Activated naive CD4-positive, alpha-beta T cell treated with anti-CD3 and anti-CD28 coated beads, Interleukin-2, amount 50 U/mL, for 72 hours (primary cell): Measurements from ENCODE around the gene ASIP. TPM values are rescaled to one million over a fixed set of nuclear protein-coding genes. Genes with fewer than 3 reads are reported as not detected.
"Not testable (repeated sequence)": the region's sequence is repeated elsewhere in the genome, so short reads cannot be mapped to it uniquely, and the experiment has no call there.

ENCODE experiments used
- ATAC-seq, 2 donors: fragments of 150-1000 bp; cut with Tn5 transposase; 2 replicates each; pipeline ENCODE4 v1.10.0; 2021; ENCODE audit warnings: mild to moderate bottlenecking in 2 of 2, moderate library complexity in 2 of 2
- DNase-seq, 2 donors: peaks; one replicate each; pipeline ENCODE4 v3.0.0; 2021 to 2022; ENCODE audit warnings: low spot score in 2 of 2
- H3K27ac Mint-ChIP-seq, 2 donors: one replicate each; pipeline ENCODE4 v1.8.0; 2022; ENCODE audit warnings: mild to moderate bottlenecking in 2 of 2, mixed read lengths in 2 of 2
- H3K36me3 Mint-ChIP-seq, 2 donors: one replicate each; pipeline ENCODE4 v1.8.0; 2022; ENCODE audit warnings: mixed read lengths in 2 of 2
- H3K9me3 Mint-ChIP-seq, 2 donors: one replicate each; pipeline ENCODE4 v1.8.0; 2022; ENCODE audit warnings: mixed read lengths in 2 of 2
- total RNA-seq, 2 donors: library from RNA; stranded (reverse); gene quantifications; one replicate each; pipeline ENCODE4 v1.2.3, GENCODE V29; 2022

Gene ASIP, protein sequence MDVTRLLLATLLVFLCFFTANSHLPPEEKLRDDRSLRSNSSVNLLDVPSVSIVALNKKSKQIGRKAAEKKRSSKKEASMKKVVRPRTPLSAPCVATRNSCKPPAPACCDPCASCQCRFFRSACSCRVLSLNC
- total RNA-seq = not detected

DNA sequence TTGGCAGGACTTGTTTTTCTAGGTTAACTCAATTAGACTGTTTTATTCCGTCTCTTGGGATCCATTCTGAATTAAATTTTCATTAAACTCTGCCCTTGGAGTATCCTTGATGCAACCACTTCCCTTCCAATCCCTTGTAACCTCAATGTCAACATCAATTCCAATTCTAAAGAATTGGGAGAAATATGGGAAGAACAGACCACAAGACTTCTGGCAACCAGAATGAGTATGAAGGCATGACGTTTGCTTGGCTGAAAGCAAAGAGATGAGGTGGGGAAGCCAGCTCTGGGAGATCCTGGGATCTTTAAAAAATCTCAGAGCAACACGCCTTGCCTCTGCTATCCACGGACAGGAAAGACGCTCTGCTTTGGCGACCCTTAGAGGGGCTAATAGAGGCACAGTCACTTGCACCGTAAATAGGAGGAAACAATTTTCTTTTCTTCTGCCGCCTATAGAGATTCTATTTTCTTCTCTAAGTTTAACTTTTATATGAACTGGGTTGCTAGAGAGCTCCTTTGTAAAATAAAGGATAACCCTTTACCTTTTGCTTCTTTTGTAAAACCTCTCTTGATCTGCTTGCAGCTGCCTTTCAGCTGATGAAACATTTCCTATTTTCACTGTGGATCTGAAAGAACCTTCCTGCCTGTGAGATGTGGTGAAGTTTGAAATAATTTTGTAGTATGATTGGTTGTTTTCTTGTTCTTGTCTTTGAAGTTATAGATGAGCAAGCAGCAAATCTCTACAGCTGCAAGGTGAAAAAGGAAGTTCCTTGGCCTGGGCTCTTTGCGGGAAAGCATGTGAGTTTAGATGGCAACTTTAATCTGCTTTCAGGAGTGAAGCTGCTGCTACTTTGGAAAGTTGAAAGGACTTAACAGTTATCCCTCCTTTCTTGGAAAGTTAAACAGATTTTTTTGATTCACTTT lies at the start of gene ASIP:
TSS of gene ASIP (plus strand) at position 731 of the 923 bp plus-strand sequence. CDS start 18,952 bp downstream, outside the sequence.
- H3K9me3 Mint-ChIP-seq = peaks cover 7 to 15% of the 10 kb centered on the region in 2 donors
- peaks cover 12 to 22% of the 10 kb centered on the region in 2 donors for H3K36me3 Mint-ChIP-seq
- H3K27ac Mint-ChIP-seq = peak within 1 kb of the TSS; percentile 1 to 23
- ATAC-seq (peak; percentile 59 to 87), DNase-seq (no peak)

DNA sequence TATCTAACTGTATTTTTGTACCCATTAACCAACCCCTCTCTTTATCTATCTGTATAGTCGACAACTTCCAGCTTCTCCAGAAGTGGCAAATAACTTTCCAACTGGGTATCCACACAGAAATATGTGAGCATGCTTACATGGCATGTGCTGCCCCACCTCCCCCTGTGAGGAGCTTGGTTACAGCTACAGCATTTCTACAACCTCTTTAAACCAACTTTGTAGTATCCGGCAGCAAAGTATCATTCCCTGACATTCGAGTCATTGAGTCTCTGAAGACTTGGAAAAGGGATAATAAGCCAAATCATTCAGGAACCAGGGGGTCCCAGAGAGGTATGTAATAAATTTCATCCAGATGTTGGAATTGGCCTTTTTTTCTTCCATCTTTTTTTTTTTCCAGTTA lies 48.2 kb upstream of the ASIP start:
- Mint-ChIP-seq H3K9me3 (no peaks in the 10 kb centered on the region), H3K36me3 (no peaks in the 10 kb centered on the region), H3K27ac (no peak overlapping the region)
- no peak for ATAC-seq
- no peak for DNase-seq

DNA sequence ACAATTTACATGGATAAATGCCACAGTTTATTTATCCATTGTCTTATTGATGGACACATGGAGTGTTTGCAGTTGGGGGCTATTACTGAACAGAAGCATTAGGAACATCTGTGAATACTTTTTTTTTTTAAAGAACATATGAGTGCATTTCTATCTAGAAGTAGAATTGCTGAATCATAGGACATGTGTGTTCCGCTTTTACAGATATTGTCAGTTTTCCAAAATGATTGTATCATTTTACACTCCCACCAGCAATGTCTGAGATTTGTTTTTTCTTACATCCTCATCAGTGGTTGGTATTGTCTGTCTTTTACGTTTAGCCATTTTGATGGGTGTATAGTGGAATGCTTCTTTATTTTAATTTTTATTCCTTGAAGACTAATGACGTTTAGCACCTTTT lies 42.0 kb upstream of the ASIP start:
- no peaks in the 10 kb centered on the region for H3K9me3 Mint-ChIP-seq
- ATAC-seq = no peak
- H3K36me3 Mint-ChIP-seq = no peaks in the 10 kb centered on the region

DNA sequence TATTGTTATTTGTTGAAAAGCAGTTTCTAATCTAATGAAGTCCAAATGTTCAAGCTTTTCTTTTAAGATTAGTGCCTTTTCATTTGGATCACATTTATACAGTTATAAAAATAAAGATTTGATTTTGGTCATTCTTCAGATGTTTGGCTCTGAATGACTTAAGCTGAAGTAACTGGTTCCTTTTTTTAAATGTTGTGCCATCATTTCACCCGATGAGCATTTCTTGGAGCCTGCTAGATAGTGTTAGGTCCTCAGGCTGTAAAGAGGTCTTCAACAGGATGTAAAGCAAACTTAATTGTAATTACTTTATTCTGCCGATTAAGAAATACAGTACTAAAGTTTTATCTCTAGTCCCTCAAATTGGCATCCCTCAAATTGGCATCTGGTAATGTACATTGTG lies 41.2 kb upstream of the ASIP start:
- no peak for ATAC-seq
- H3K36me3 Mint-ChIP-seq = no peaks in the 10 kb centered on the region
- no peaks in the 10 kb centered on the region for H3K9me3 Mint-ChIP-seq
- no peak for DNase-seq
- no peak overlapping the region for H3K27ac Mint-ChIP-seq

More for the DNA sequence above, 42.0 kb upstream of the ASIP start:
- no peak for DNase-seq
- no peak overlapping the region for H3K27ac Mint-ChIP-seq

DNA sequence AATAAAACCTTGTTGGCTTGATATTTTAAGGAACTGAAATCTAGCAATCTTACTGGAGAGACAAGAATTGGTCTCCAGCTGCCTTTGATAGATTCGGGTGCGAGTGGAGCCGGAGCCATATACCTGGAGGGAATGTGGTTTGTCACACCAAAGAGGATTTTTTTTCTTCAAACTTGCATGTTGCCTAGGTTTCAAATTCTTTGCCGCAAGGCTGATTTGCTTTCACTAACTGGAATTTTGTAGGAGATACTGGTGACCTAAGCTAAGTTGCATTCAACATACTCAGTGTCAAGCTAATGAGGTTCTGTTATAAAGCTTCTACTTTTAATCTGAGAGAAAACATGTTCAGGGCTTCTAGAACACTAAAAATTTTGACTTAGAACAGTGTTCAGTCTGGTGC lies 39.7 kb upstream of the ASIP start:
- Mint-ChIP-seq H3K9me3 (peaks cover 3 to 5% of the 10 kb centered on the region in 2 donors), H3K36me3 (no peaks in the 10 kb centered on the region), H3K27ac (no peak overlapping the region)
- no peak for ATAC-seq
- DNase-seq = no peak

DNA sequence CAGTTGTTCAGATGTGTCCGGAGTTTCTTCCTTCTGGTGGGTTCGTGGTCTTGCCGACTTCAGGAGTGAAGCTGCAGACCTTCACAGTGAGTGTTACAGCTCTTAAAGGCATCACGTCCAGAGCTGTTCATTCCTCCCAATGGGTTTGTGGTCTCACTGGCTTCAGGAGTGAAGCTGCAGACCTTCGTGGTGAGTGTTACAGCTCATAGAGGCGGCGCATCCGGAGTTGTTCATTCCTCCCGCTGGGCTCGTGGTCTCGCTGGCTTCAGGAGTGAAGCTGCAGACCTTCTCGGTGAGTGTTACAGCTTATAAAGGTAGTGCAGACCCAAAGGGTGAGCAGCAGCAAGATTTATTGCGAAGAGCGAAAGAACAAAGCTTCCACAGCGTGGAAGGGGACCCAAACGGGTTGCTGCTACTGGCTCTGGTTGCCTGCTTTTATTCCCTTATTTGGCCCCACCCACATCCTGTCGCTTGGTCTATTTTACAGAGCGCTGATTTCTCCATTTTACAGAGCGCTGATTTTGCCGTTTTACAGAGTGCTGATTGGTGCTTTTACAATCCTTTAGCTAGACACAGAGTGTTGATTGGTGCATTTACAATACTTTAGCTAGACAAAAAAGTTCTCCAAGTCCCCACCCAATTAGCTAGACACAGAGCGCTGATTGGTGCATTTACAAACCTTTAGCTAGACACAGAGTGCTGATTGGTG lies 35.9 kb upstream of the ASIP start:
- DNase-seq, H3K36me3 Mint-ChIP-seq, H3K27ac Mint-ChIP-seq, H3K9me3 Mint-ChIP-seq: not testable (repeated sequence)
- ATAC-seq = peak in 1 of 2 donors; percentile 37

DNA sequence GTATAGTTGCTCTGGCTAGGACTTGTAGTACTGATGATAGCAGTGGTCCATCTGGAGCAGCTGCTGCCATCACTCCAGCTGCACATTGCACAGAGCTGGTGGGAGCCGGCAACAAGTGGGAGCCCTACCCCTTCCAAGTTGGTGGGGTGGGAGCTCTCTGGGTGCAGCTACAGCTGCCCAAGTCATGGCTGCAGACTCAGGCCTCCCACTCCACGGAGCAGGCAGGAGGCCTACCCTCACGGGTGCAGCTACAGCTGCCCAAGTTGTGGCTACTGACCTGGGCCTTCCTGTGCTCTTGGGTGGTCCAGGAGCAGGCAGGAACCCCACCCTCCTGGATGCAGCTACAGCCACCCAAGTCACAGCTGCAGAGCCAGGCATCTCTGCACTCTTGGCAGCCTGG lies 32.1 kb upstream of the ASIP start:
- Mint-ChIP-seq H3K9me3 (peaks cover 3 to 9% of the 10 kb centered on the region in 2 donors), H3K27ac (no peak overlapping the region), H3K36me3 (no peaks in the 10 kb centered on the region)
- DNase-seq (no peak), ATAC-seq (no peak)

DNA sequence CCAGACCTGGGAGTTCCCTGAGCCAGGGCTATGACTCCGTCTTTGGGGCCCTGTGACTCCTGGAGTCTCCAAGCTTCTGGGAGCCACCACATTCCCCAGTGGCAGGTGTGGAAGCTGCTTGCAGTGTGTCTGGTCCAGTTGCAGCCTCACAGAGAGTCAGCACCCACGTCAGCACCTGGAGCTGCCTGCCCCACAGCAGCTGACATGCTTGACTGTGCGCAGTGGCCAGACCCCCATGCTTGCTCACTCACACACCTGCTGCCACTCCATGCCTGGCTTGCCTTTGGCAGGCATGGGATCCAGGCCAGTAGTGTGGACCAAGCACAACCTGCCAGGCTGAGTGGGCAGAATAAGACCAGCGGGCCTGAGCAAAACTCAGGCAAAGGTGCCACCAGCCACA lies 31.0 kb upstream of the ASIP start:
- no peak for DNase-seq
- Mint-ChIP-seq H3K36me3 (no peaks in the 10 kb centered on the region), H3K27ac (no peak overlapping the region), H3K9me3 (peaks cover 3 to 9% of the 10 kb centered on the region in 2 donors)
- no peak for ATAC-seq

DNA sequence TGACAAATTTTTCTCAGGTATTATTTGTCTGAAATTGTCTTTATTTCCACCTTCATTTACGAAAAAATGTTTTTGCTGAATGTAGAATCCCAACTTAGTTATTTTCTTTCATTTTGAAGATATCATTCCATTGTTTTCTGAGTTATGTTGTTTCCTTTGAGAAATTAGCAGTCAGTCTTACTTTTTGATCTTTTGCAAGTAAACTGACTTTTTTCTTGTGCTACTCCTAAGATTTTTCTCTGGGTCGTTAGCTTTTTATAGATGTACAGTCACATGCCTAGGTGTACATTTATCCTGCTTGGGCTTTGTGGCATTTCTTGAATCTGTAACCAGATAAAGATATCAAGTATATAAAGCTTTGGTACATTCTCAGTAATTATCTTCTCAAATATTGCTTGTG lies 29.6 kb upstream of the ASIP start:
- H3K27ac Mint-ChIP-seq = no peak overlapping the region
- H3K9me3 Mint-ChIP-seq = peaks cover 0 to 4% of the 10 kb centered on the region in 2 donors
- DNase-seq (no peak), ATAC-seq (no peak)
- H3K36me3 Mint-ChIP-seq = no peaks in the 10 kb centered on the region

DNA sequence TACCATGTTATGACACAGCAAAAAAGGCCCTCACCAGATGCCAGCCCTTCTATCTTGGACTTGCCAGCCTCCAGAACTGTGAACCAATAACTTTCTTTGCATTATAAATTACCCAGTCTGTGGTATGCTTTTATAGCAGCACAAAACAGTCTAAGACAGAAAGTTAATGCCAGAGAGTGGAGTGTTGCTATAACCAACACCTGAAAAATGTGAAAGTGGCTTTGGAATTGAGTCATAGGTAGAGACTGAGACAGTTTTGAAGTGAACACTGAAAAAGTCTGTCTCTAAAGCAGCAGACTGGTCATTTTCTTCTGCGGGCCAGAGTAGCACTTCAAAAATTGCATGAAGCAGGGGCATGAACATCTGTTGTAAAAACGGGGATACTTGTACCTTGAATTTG lies 28.0 kb upstream of the ASIP start:
- H3K9me3 Mint-ChIP-seq = peaks cover 0 to 4% of the 10 kb centered on the region in 2 donors
- no peak overlapping the region for H3K27ac Mint-ChIP-seq
- ATAC-seq (peak in 1 of 2 donors; percentile 58), DNase-seq (no peak)
- no peaks in the 10 kb centered on the region for H3K36me3 Mint-ChIP-seq

DNA sequence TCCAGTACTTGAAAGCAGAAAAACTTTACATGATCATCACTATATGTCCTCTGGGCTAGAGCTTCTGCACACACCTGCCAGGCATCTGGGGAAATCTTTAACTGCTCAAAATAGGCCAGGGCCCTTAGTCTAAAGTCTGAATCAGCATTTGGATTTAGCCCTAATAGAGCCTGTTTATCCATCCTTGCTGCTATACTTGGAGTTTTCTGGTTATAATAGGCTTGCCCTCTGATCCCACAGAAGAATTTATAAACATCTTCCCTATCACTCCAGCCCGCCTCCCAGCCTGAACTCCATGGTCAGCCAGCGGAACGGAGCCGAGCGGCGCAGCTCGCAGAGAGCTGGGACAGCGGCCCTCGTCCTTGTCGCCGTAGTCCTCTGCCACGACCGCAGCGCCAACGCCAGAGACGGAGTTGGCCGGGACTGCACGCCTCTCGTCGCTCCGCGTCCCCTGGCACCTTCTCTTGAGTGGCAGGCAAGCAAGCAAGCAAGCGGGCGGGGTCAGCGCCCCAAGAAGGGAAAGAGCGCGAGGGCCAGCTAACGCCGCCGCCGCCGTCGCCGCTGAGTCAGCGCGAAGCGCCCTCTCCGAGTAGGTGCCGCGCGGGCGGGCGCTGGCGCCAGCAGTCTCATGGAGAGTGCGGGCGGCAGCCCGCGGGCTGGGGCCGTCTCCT lies 25.4 kb upstream of the ASIP start:
- DNase-seq = peak; percentile 61 to 62
- Mint-ChIP-seq H3K27ac (no peak overlapping the region), H3K9me3 (peaks cover 0 to 4% of the 10 kb centered on the region in 2 donors), H3K36me3 (no peaks in the 10 kb centered on the region)
- ATAC-seq = peak; percentile 94 to 97

DNA sequence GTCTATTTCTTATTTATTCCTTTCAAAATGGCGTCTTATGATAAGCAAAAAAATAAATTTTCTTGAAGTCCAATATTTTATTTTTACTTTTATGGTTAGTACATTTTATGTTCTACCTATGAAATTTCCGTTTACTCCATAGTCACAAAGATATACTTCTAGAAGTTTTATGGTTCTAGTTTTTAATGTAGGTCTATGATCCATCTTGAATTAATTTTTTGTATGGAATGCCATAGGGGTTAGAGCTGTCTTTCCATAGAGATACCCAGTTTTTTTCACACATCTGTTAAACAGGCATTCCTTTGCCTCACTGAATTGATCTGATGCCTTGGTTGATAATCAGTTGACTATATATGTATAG lies 24.9 kb upstream of the ASIP start:
- Mint-ChIP-seq H3K27ac (no peak overlapping the region), H3K9me3 (peaks cover 0 to 4% of the 10 kb centered on the region in 2 donors), H3K36me3 (no peaks in the 10 kb centered on the region)
- ATAC-seq (no peak), DNase-seq (no peak)

DNA sequence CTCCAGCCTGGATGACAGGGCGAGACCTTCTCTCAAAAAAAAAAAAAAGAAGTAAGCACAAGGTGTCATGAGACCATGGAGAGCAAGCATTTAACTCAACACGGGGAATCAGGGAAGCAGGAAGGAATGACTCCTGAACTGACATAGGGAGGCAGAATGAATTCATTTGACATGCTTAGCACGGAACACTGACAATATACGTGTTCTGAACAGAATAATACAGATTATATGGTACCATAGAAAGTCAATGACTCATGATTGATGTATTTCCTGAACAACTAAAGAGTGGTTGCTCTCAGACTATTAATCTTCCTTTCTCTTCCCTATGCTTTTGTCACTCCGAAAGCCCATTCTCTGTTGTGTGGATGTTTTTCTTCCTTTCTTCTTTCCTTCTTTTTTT lies 20.7 kb upstream of the ASIP start:
- Mint-ChIP-seq H3K27ac (no peak overlapping the region), H3K36me3 (no peaks in the 10 kb centered on the region), H3K9me3 (no peaks in the 10 kb centered on the region)
- DNase-seq (no peak), ATAC-seq (peak in 1 of 2 donors; percentile 32)

DNA sequence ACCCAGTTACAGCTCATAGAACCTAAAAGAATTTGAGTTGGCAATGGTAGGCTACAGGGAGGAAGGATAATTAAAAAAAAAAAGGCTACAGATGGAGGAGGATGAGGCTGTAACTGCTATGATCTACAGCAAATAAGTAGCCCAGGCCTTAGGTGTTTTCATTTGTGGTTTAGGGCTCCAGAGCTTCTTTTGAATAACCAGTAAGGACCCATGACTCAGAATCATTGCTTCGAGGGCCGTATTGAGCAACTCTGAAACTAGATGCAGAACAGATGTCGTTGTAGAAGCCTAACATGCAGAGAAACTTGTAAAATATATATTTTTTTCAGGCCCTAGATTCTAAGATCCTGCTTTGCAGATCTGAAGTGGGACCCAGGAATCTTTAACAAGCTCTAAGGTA lies 19.0 kb upstream of the ASIP start:
- Mint-ChIP-seq H3K36me3 (no peaks in the 10 kb centered on the region), H3K9me3 (no peaks in the 10 kb centered on the region), H3K27ac (no peak overlapping the region)
- ATAC-seq (peak; percentile 55 to 91), DNase-seq (no peak)

DNA sequence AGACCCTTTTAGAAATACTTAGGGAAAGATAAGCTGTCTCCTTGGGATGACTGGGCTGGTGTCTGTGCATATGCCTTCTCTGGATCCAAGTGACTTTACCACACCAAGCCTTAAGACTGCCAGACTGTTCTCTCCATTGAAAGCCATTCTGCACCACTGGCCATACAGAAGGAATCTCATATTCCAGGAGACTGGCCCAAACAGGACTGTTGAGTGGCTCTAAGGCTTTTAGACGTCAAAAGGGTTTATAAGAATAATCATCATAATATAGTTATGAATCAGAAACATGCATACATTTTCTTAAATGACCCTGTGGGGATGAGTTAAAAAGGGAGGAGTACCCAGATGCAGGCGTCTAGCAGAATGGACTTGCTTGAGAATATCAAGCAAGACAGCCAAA lies 17.0 kb upstream of the ASIP start:
- not testable (repeated sequence) for H3K27ac Mint-ChIP-seq, ATAC-seq, H3K9me3 Mint-ChIP-seq, H3K36me3 Mint-ChIP-seq, DNase-seq

DNA sequence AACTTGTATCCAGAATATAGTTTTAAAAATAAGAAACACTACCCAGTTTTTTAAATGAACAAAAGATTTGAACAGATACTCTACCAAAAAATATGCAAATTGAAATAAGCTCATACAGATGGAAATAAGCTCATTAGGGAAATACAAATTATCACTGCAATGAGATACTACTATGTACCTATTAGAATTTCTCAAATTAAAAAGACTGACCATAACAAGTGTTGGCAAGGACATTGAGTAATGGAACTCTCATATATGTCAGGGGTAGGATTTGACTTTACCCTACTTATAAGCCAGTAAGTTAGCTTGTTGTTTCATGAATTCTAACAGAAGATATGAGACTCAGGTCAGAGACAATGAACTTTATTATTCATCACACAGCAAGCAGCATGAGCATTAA lies 9.6 kb upstream of the ASIP start:
- H3K36me3 Mint-ChIP-seq = no peaks in the 10 kb centered on the region
- H3K27ac Mint-ChIP-seq = no peak overlapping the region
- DNase-seq (no peak), ATAC-seq (no peak)
- peaks cover 0 to 3% of the 10 kb centered on the region in 2 donors for H3K9me3 Mint-ChIP-seq
